IMR-90 (cell line): ENCODE results near the gene SMO.

ENCODE experiments used
- BHLHE40 ChIP-seq: fragments of 150-350 bp; IDR thresholded peaks from 2 replicates; pipeline ENCODE4 v1.6.1; 2016; ENCODE audit warnings: mild to moderate bottlenecking, low read depth, low read length
- CEBPB ChIP-seq: IDR thresholded peaks from 2 replicates; pipeline ENCODE4 v1.6.1; 2012; ENCODE audit warnings: low read depth, low read length, improper control_type of control experiment
- CHD1 ChIP-seq: IDR thresholded peaks from 2 replicates; pipeline ENCODE4 v1.6.1; 2012; ENCODE audit warnings: low read depth, low read length, improper control_type of control experiment
- FOS ChIP-seq: fragments of 150-350 bp; IDR thresholded peaks from 2 replicates; pipeline ENCODE4 v1.6.1; 2016; ENCODE audit warnings: low read depth, low read length
- MAFK ChIP-seq: IDR thresholded peaks from 2 replicates; pipeline ENCODE4 v1.6.1; 2012; ENCODE audit warnings: low read depth, low read length, improper control_type of control experiment
- MAZ ChIP-seq: IDR thresholded peaks from 2 replicates; pipeline ENCODE4 v1.6.1; 2012; ENCODE audit warnings: low read depth, mild to moderate bottlenecking, low read length, improper control_type of control experiment, moderate library complexity, borderline replicate concordance
- MXI1 ChIP-seq: IDR thresholded peaks from 2 replicates; pipeline ENCODE4 v1.6.1; 2012; ENCODE audit warnings: low read depth, mild to moderate bottlenecking, low read length, moderate library complexity, borderline replicate concordance
- POLR2A ChIP-seq: IDR thresholded peaks from 2 replicates; pipeline ENCODE4 v1.6.1; 2012; ENCODE audit warnings: mild to moderate bottlenecking, low read depth, low read length
- RCOR1 ChIP-seq: IDR thresholded peaks from 2 replicates; pipeline ENCODE4 v1.6.1; 2012; ENCODE audit warnings: mild to moderate bottlenecking, low read length, improper control_type of control experiment; ENCODE audit not compliant: insufficient replicate concordance
- RFX5 ChIP-seq: IDR thresholded peaks from 2 replicates; pipeline ENCODE4 v1.8.0; 2012; ENCODE audit warnings: low read depth, mild to moderate bottlenecking, low read length, moderate library complexity
- SMC3 ChIP-seq: fragments of 150-350 bp; IDR thresholded peaks from 2 replicates; pipeline ENCODE4 v1.6.1; 2016; ENCODE audit warnings: low read depth, mild to moderate bottlenecking, antibody characterized with exemption, low read length, moderate library complexity
- TF ChIP-seq, protein P1 (sequence below): conservative IDR thresholded peaks from 2 replicates; pipeline ENCODE4 v1.5.1; 2012; ENCODE audit warnings: mild to moderate bottlenecking, low read depth, low read length, improper control_type of control experiment
- TF ChIP-seq, protein P2 (sequence below): fragments of 150-350 bp; IDR thresholded peaks from 2 replicates; pipeline ENCODE4 v1.6.1; 2016; ENCODE audit warnings: low read depth, mild to moderate bottlenecking, low read length, moderate library complexity, borderline replicate concordance
- TF ChIP-seq, protein P3 (sequence below): fragments of 150-350 bp; IDR thresholded peaks from 2 replicates; pipeline ENCODE4 v1.6.1; 2017; ENCODE audit warnings: mild to moderate bottlenecking, antibody characterized with exemption, low read length, low read depth

DNA sequence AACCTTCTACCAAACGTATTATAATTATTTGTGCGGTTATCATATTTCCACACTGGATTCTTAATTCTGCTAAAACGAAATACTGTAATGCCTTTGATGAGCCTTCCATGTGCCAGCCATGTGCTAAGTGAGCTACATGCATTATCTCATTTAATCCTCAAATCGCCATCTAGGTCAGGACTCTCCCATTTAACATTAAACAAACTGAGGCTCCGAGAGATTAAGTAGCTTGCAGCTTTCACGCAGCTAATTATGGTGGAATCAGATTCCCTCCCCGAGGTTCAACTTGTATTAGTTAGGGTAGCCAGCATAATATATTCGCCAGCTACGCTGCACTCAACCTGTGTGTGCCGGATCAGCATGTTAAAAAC, 44.7 kb upstream of the SMO start:
- TF ChIP-seq, protein P1, sequence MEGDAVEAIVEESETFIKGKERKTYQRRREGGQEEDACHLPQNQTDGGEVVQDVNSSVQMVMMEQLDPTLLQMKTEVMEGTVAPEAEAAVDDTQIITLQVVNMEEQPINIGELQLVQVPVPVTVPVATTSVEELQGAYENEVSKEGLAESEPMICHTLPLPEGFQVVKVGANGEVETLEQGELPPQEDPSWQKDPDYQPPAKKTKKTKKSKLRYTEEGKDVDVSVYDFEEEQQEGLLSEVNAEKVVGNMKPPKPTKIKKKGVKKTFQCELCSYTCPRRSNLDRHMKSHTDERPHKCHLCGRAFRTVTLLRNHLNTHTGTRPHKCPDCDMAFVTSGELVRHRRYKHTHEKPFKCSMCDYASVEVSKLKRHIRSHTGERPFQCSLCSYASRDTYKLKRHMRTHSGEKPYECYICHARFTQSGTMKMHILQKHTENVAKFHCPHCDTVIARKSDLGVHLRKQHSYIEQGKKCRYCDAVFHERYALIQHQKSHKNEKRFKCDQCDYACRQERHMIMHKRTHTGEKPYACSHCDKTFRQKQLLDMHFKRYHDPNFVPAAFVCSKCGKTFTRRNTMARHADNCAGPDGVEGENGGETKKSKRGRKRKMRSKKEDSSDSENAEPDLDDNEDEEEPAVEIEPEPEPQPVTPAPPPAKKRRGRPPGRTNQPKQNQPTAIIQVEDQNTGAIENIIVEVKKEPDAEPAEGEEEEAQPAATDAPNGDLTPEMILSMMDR = no peak
- TF ChIP-seq POLR2A = no peak
- no peak for TF ChIP-seq RFX5
- TF ChIP-seq CEBPB = no peak
- TF ChIP-seq BHLHE40 = no peak
- TF ChIP-seq, protein P2, sequence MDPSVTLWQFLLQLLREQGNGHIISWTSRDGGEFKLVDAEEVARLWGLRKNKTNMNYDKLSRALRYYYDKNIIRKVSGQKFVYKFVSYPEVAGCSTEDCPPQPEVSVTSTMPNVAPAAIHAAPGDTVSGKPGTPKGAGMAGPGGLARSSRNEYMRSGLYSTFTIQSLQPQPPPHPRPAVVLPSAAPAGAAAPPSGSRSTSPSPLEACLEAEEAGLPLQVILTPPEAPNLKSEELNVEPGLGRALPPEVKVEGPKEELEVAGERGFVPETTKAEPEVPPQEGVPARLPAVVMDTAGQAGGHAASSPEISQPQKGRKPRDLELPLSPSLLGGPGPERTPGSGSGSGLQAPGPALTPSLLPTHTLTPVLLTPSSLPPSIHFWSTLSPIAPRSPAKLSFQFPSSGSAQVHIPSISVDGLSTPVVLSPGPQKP = no peak
- no peak for TF ChIP-seq RCOR1
- TF ChIP-seq MAFK = no peak
- TF ChIP-seq, protein P3, sequence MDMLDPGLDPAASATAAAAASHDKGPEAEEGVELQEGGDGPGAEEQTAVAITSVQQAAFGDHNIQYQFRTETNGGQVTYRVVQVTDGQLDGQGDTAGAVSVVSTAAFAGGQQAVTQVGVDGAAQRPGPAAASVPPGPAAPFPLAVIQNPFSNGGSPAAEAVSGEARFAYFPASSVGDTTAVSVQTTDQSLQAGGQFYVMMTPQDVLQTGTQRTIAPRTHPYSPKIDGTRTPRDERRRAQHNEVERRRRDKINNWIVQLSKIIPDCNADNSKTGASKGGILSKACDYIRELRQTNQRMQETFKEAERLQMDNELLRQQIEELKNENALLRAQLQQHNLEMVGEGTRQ = no peak
- no peak for TF ChIP-seq MAZ
- TF ChIP-seq SMC3 = no peak
- no peak for TF ChIP-seq MXI1
- TF ChIP-seq CHD1 = no peak
- TF ChIP-seq FOS = no peak
